Measurements from ENCODE around the gene TRIM46. TPM values are rescaled to one million over a fixed set of nuclear protein-coding genes. Genes with fewer than 3 reads are reported as not detected.

TRIM46 gene
- total RNA-seq, 1 experiment from 2014 or later: 18.4 TPM

DNA sequence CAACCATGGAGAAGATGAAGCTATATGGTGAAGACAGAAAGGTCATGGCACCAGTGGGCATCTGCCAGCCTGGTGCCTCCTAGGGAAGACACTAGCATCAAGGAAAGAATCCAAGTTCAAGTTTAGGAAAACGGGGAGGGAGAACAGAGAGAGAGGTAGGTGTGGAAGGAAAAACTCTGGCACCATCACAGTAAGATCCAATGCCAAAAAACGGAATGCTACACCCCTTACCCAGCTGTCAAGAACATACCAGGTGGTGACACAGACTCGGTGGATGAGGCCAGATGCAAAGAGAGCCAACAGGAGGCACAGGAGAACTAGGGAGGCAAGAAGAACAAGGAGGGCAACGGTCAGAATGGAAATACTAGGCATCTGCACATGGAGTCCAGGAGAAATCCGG lies 4.1 kb upstream of the TRIM46 start:
- no peak overlapping the region for H3K14ac ChIP-seq (ENCODE audit: insufficient read depth, low read length)
- no peak overlapping the region for H2BK12ac ChIP-seq (ENCODE audit: insufficient read length, low read depth, low read length)
- no peak overlapping the region for H3K4me2 ChIP-seq (ENCODE audit: insufficient read depth, insufficient read length, low read length)
- no peak overlapping the region for H3K27ac ChIP-seq (ENCODE audit: insufficient read length, low read depth, low read length)
- Mint-ChIP-seq H3K27me3 (ENCODE audit: low read depth) (no peaks in the 10 kb centered on the region; the same call in 1 of the 2 replicates), H3K4me3 (no peak overlapping the region), H3K4me1 (peaks cover 17 to 30% of the 10 kb centered on the region in 2 experiments), H3K9me3 (peaks cover 0 to 4% of the 10 kb centered on the region in 2 experiments; a peak in 3 of 5 replicates), H3K27ac (no peak overlapping the region), H3K36me3 (ENCODE audit: insufficient read depth in 1 of 3, low read depth in 3 of 3) (peaks cover 3 to 22% (median 16%) of the 10 kb centered on the region in 3 experiments)
- DNase-seq: no peak
- no peaks in the 10 kb centered on the region for H3K79me1 ChIP-seq (ENCODE audit: insufficient read depth, low read depth, low read length, poor library complexity, severe bottlenecking)
- H2BK20ac ChIP-seq (ENCODE audit: low read depth, low read length, poor library complexity, severe bottlenecking): no peak overlapping the region
- TF ChIP-seq, protein P1, sequence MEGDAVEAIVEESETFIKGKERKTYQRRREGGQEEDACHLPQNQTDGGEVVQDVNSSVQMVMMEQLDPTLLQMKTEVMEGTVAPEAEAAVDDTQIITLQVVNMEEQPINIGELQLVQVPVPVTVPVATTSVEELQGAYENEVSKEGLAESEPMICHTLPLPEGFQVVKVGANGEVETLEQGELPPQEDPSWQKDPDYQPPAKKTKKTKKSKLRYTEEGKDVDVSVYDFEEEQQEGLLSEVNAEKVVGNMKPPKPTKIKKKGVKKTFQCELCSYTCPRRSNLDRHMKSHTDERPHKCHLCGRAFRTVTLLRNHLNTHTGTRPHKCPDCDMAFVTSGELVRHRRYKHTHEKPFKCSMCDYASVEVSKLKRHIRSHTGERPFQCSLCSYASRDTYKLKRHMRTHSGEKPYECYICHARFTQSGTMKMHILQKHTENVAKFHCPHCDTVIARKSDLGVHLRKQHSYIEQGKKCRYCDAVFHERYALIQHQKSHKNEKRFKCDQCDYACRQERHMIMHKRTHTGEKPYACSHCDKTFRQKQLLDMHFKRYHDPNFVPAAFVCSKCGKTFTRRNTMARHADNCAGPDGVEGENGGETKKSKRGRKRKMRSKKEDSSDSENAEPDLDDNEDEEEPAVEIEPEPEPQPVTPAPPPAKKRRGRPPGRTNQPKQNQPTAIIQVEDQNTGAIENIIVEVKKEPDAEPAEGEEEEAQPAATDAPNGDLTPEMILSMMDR (conservative IDR thresholded peaks at IDR 0.05): no peak
- H3K79me2 ChIP-seq (ENCODE audit: insufficient read depth, low read length): no peaks in the 10 kb centered on the region; the same call in 1 of the 2 replicates
- no CpG with 5 or more reads among the region's 5 CpGs for WGBS (ENCODE audit: extremely low coverage, insufficient read length, low lambda C conversion rate)
- no peak overlapping the region for H3K9ac ChIP-seq (ENCODE audit: extremely low read depth, insufficient read length, low read length)
- peaks cover 21% of the 10 kb centered on the region for H3K23me2 ChIP-seq (ENCODE audit: insufficient read length, low read depth, low read length, poor library complexity, severe bottlenecking)
- H2AK5ac ChIP-seq (ENCODE audit: insufficient read length, low read length): no peak overlapping the region
- H4K8ac ChIP-seq (replicated peaks; ENCODE audit: insufficient read length, low read depth, low read length): no peak overlapping the region
- H3K4ac ChIP-seq (ENCODE audit: low read depth, low read length): no peak overlapping the region
- no peak overlapping the region for H4K5ac ChIP-seq (ENCODE audit: insufficient read length, low read depth, low read length)
- no peaks in the 10 kb centered on the region for H3K9me3 ChIP-seq (ENCODE audit: control insufficient read depth, low read depth, low read length)
- no peak overlapping the region for H2AFZ ChIP-seq (ENCODE audit: low read length)
- H2BK5ac ChIP-seq (ENCODE audit: insufficient read length, low read length): no peak overlapping the region
- H2BK120ac ChIP-seq (ENCODE audit: low read depth, low read length, poor library complexity, severe bottlenecking): no peak overlapping the region
- H3K23ac ChIP-seq (ENCODE audit: insufficient read length, low read depth, low read length): no peak overlapping the region
- H3K4me1 ChIP-seq (ENCODE audit: insufficient read depth, low read length): no peaks in the 10 kb centered on the region
- H2BK15ac ChIP-seq (ENCODE audit: low read depth, low read length): no peak overlapping the region
- no peak overlapping the region for H3K18ac ChIP-seq (ENCODE audit: insufficient read length, low read depth, low read length)
- H3K27me3 ChIP-seq (ENCODE audit: insufficient read depth, low read length): no peaks in the 10 kb centered on the region
- H4K91ac ChIP-seq (ENCODE audit: insufficient read length, low read depth, low read length): no peak overlapping the region
- no peak overlapping the region for H3T11ph ChIP-seq (ENCODE audit: low read length)
- no peaks in the 10 kb centered on the region for H4K20me1 ChIP-seq (ENCODE audit: control insufficient read depth, insufficient read depth, insufficient read length)
- no peak overlapping the region for H3K56ac ChIP-seq (ENCODE audit: insufficient read length, low read depth, low read length)

Data from H9 (cell line).